CD4-positive, alpha-beta T cell treated with Interleukin-6 for 4 hours (primary cell): ENCODE results near the gene GAS7.
A peak's percentile ranks its signal among the peaks of the same experiment; 100 is the strongest.
"Not testable (repeated sequence)": the region's sequence is repeated elsewhere in the genome, so short reads cannot be mapped to it uniquely, and the experiment has no call there.

Experiments used
- DNase-seq: peaks from one replicate; pipeline ENCODE4 v3.0.0-alpha.2; 2020; ENCODE audit warnings: mixed read lengths

GAS7 gene

DNA sequence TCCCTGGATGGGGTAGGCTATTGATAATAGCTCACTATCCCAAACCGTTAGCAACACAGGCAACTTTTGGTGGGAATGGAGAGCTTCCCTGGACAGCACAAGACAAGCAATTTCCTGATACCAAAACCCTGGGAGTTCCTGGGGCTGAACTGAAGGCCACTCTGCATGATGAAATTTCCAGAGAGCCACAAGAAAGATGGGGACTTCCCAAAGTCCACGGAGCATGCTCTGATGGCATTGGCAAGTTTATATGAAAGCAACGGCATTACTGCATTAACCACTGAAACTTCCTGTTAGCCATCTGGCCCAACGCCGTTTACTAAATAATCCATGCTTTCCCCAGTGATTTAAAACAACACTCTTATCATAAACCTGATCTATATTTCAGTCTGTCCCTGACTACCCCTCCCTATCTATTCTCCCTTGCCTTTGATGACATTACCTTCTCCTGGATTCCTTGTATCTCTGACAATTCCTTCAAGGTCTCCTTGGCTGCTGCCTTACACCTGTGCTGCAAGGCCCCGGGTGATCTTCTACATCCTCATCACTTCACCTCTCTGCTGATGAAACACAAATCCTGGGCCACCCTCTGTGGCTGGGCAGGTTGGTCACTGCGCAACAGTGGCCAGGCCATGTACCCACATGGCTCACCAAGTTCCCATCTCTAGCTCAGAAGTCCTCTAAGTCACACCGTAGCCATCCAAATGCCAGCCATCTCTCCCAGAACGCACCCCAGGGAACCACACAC, 184.9 kb downstream of the GAS7 start:
- no peak for DNase-seq

DNA sequence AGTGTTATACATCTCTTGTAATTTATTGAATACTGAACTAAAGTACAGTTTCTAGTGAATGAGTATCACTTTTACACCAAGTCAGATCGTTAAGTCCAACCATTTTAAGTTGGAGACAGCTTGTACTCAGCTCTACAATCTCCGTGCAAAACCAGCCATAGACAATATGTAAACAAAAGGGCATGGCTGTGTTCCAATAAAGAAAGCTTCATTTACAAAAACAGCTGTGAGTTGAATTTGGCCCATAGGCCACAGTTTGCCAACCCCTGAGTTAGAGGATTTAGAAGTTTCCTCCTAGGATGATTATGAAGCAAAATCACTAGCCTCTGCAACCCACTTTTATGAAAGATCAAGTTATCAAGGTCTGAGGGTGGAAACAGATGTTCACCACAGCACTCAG, 187.7 kb downstream of the GAS7 start:
- DNase-seq = no peak

DNA sequence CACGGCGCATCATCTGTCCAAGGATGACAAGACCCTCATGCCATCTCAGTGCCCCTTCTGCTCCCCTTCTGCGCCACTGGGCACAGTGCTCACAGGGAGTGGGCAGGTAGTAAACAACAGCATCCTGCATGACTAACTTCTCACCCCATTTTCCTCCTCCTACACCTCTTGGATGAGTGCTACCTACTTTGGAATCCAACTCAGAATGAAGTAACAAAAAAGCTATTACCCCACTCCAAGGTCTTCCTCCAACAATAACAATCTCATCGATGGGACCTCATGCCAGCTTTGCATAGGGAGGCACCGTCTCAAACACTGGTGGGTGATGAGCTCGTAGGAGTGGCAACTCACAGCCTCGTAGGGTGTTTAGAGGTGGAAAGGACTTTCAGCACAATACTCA, 194.7 kb downstream of the GAS7 start:
- DNase-seq = no peak

DNA sequence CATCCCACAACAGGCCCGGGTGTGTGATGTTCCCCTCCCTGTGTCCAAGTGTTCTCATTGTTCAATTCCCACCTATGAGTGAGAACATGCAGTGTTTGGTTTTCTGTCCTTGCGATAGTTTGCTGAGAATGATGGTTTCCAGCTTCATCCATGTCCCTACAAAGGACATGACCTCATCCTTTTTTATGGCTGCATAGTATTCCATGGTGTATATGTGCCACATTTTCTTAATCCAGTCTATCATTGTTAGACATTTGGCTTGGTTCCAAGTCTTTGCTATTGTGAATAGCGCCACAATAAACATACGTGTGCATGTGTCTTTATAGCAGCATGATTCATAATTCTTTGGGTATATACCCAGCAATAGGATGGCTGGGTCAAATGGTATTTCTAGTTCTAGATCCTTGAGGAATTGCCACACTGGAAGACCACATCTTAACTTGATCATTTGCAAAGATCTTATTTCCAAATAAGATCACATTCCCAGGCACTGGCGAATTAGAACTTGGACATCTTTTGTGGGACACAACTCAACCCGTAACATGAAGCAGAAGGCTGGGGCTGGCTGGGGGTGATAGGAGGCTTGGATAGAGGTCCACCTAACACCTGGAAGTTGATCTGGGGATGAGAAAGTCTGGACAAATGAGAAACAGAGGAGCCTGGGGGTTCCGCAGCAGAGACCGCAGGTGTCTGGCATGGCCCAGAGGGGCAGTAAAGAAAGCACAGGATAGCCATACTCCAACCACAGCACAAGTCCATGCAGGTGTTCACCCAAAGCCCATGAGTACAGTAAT, 195.6 kb downstream of the GAS7 start:
- DNase-seq = not testable (repeated sequence)

DNA sequence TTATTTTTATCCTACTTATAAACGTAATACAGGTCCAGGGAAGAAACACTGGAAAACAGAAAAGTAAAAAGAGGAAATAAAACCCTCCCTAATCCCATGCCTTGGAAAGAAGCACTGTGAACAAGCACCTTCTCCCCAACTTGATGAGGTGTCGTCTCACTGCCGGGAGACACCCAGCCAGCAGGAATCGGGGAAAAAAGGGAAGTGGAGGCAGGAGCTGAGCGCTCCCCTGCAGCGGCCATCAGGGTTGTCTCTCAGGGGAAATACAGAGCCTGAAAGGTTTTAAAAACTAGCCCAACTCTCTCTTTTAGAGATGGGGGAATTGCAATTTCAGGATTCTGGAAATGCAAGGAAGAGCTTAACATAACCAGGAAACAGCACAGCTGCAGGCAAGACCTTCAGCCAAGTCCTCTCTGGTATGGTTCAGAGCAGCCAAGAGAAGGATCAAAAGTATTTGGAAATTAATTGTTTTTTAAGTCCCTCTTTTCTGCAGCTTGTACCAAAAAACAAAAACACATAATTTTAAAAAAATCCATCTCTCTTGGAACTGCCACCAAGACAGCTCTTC, 197.0 kb downstream of the GAS7 start:
- no peak for DNase-seq

DNA sequence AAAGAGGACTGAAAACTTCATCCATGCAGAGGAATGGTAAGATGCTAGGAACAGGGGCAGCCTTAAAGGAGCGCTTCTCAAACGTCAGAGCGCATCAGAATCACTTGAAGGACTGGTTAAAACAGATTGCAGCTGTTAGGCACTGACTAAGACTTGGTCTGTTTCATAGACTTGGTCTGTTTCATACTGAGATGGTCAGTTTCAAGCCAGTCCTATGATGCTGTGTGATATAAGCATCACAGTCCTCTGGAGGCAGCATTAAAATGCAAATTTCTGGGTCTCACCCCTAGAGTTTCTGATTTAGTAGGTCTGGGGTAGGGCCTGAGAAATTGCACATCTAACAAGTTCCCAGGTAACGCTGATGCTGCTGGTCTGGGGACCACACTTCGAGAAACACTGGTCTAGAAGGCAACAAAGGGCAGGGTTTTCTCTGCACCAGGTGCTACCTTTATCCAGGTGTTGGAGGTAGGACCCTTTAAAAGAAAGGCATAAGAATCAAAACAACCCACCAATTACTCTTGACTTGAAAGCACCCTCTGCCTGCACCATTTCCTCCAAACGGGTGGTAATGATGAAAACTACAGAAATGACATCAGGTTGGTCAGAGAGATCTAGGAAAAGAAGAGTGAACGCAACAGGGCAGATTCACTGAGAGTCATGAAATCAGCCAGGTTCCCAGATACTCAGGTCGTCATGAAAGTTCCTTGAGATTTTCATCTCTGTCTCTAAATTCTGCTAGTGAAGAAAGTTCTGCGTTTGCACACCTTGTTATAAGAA, 198.3 kb downstream of the GAS7 start:
- DNase-seq = no peak

DNA sequence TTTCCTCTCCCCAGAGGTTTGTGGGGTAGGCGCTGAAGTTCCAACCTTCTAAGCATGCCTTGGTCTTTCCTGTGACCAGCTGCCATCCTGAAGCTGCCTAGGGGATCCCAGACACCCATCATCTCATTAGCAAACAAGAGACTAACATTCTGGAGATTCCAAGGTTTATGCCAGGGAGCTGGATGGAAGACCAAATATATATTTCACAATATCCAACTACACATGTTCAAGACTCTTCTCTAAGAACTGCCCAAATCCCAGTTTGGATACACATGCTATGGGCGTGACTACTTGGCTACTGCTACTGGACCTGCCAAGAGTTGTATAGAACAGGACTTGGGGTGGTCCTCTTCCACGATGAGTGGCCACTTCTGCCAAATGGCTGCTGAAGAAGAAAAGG, 200.3 kb downstream of the GAS7 start:
- no peak for DNase-seq

DNA sequence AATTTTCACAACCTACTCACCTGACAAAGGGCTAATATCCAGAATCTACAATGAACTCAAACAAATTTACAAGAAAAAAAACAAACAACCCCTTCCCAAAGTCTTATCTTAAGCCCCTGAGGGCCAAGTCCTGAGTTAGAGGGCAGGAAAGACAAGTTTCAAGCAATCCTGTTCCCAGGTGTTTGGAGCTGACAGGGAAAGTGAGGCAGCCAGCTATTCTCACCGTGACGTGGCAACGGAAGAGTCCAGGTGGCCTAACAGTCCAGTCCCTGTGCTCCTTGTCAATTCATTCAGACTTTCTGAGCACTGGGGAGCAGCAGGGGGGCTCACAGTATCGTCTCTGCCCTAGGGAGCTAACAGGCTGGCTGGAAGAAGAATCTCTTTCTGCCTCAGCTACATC, 203.6 kb downstream of the GAS7 start:
- DNase-seq = no peak

DNA sequence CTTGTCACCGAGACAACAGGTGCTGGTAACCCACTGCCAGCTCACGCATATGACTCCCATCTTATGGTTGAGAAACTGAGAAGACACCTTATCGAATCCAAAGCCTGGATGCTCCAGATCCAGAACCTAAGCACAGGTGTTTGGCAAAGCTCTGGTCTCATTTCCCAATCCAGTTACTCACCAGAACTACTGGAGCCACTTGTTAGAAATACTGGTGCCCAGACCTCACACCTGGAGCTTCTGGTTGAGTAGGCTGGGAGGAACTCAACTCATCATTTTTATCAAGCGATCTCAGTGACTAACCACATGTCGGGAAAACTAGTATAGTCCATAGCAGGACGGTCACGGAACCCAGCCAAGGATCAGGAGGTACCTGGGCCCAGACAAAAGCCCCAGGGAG, 206.6 kb downstream of the GAS7 start:
- no peak for DNase-seq

DNA sequence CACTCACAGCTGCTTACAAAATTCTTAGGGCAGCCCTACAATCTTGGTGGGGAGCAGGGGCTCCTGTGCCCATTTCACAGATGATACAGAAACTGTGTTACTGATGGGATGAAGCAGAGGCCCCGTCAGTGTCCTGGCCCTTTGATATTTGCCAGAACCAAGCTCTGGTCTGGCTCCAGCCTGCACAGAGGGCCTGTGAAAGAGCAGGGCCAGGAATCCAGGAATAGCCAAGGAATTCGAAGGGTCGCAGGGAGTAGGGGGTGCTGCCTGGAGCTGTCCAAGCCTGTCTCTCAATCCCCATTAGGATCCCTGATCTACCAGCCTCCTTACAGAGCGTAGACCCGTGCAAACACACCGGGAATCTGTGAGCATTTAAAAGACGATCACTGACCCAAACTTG, 207.1 kb downstream of the GAS7 start:
- DNase-seq = no peak

DNA sequence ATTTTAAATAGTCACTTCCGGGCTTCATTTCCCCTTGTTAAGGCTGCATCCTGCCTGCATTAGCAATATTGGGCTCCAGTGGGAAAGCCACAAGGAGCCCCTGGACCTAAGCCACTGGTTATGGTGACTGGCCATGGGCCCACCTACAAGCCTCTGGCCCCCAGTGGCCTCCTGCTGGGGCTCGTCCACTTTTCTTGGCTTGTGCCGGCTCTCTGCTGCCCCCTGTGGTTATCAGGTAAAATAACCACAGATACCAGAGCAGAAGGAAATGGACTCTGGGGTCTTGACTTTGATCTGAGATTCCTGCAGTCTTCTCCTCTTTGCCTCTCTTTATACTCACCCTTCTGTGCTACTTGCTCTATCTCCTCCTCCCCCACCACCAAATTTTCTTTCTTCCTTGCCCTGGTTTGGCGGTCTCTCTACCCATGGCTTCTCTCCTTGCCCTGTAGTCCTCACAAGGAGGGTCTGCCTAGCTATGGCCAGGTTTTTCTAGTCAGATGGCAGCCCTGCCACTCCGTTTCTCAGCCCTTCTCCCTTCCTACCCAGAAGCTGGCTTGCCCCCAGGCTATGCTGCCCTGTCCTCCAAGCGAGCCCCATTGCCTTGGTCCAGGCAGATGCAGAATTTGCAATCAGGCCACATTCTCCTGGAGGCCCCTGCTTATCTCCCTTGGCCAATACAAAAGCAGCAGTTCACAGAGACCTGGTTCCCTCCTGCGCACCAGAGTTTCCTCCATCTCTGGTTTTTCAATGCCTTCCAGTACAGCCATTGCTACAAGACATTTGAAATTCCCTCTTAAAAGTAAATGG, 210.4 kb downstream of the GAS7 start:
- DNase-seq = peak; percentile 19

DNA sequence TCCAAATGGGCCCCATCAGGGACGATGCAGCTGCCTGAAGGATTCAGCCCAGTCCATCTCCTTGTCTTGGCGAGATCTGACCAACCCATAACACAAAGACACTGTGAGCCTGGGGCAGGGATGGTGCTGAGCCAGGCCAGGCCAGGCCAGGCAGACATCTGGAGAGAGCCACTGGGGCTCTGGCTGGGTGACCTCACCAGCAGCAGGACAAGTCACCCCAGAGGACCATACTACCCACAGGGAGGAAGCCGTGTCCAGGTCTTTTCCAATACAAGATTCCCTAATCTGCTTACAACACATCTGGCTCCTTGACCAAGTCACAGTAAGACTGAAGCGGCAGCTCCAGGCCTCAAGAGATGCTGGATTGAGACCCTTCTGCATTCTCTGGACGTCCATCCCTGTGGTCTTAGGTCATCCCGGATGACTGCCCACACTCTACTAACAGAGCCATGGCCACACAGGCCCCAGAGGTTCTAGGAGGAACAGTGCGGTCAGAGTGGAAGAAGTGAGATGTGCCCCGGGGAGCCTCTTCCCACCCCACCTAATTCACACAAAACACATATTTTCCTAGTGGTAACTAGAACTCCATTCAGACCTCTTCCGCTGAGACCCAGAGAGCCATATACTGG, 211.5 kb downstream of the GAS7 start:
- DNase-seq = no peak

DNA sequence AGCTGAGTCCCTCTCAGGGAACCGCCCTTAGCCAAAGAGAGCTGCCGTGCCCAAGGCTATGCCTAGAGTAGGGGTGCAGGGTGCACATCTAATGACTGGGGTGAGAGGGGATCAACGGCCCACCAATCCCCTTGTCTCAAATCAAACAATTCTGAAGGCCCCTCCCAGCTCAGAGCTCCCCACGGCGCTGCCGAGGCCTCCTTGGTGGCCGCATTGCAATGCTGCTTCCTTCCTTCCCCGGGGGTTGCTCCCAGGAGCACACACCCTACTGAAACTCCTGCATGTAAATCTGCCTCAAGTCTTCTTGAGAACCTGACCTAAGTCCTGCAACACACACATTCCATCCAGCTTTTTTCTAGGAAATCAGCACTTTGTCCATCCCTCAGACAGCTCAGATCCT, 212.8 kb downstream of the GAS7 start:
- DNase-seq = no peak

DNA sequence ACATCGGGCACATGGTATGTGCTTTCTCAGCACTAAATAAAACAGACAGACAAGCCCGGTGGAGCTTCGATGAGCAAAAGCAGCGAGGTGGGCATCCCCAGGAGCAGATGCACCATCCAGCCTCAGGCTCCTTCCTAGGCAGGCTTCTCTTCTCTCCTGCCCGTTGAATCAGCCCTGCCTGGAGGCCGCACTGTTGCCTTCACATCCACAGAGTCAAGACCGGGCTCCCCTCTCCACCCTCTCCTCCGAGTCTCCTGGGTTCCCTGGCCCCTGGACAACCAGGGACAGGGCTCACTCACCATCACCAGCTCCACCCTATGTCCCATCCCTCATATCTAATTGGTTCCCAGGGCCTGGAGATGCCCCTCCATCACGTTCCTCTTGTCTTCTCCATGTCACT, 213.6 kb downstream of the GAS7 start:
- DNase-seq = no peak

DNA sequence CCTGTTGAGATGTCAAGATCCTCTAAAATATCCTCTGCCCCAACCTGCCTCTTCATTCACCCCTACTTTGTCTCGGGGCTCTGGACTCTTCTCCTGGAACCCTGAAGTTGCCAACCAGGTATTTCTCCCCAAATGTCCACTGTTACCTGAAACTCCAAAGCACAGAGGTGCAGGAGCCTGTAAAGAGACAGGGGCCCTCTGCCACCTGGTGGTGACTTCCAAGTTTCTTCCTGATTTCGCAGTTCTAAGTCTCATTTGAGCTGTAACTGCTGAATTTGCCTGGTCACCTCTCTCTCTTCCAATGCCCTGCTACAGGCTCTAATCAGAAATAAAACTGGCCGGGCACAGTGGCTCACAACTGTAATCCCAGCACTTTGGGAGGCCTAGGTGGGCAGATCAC, 216.2 kb downstream of the GAS7 start:
- no peak for DNase-seq

DNA sequence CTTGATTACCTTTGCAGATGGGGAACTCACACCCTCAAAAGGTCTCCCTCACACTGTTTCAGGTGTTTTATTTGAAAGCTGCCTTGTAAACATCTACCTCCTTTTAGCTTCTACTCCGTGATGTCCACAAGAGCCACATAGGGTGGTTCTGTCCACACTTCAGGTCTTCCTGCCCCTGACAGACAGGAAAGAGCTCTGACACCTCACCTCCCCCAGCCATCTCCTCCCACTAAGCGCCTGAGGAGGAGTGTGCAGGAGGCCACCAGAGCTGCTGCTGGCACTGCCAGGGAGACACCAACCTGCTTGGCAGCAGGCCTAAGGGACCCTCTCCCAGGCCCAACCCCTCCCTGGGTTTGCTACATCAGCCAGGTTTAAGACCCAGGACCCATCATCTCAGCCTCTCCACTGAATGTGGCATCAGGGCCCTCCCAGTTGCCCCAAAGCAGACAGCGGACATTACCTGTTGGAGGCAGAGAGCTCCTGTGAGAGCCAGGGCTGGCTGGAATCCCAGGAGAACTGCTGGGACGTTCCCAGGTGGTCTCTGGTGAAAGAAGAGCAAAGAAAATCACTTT, 217.0 kb downstream of the GAS7 start:
- DNase-seq = no peak

DNA sequence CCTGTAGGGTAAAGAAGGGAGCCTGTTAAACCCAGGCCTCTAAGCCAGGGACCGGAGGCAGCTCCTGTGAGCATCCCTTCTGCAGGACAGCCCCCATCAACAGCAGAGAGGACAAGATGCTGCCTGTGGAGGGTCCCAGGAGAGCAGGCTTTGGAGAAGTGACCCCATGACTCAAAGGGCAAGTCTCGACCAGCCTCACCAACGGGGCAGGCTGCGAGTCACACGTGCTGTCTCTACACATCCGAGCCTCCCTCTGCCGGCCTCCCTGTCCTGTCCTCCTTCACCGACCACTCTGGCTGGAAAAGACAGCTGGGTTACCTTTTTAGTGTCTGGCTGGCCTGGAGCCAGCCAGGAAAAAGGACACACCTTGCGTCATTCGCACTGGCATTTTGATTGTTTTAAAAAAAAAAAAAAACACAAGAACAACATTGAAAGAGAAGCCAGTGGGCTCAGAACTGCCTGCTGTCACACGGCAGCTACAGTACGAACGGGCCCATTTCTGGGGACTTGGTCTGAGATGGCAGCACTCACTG, 218.9 kb downstream of the GAS7 start:
- no peak for DNase-seq

DNA sequence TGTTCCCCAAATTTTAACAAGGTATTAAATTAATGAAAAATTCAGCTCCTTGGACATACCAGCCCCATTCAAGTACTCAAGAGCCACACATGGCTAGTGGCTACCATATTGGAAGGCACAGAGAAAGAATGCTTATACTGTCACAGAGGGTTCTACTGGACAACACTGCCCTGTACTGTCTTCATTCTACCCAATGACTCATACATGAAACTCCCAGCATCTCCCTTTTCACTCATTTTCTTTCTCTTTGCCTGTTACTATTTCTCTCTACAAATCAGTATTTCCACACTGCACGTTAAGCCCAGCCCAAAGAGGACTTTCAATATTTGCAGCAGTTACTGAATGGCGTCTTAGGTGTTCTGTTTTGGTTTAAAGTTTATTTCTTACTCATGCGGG, 221.2 kb downstream of the GAS7 start:
- no peak for DNase-seq

DNA sequence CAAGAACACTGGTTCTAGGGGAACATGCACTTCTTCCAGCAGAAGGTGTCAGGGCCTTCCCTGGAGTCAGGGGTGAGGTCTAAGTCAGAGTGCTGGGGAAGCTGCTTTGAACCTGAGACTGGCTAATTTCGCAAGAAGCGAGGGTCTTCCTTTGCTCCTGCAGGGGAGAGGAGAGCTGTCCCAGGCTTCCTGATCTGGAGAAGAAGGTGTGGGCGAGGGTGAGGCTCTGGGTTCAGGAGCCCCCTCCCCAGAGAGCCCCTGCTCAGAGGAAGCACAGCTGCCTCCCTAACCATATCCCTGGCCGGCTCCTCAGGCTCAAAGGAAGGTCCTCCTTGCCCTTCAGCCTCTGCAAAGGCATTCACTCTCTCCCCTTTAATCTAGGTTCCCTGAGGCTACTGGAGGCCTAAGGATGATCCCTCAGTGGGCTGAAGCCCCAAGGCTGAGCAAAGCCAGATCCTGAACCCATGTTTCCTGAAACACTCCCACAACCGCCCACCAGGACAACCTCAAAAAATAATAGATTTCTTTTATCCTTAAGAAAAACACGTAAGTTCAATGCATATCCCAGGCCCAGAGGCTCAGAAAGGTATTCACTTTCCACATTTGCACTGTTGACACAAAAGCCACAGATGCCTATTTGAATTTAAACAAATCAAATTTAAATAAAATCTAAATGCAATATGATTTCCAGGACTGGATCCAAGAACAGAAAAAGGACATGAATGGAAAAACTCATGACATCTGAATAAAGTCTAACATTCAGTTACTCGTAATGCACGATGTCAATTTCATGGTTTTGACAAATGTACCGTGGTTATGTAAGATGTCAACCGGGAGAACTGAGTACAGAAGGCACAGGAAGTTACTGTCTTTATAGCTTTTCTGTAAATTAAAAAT, 221.9 kb downstream of the GAS7 start:
- no peak for DNase-seq
